Measurements from ENCODE around the gene TRAF3IP1. TPM values are rescaled to one million over a fixed set of nuclear protein-coding genes. Genes with fewer than 3 reads are reported as not detected.

The TRAF3IP1 gene
- total and polyA plus RNA-seq, 2 of the 13 experiments (the other 11 are each of a cell fraction or from before 2014, with no cell fraction given): 4.1 to 12.9 TPM

GRCh38 chr2:238438856-238439849 lies 118.8 kb downstream of the TRAF3IP1 start:
- Histone ChIP-seq H3K36me3 (replicated peaks in 1 of 2; ENCODE audit: control insufficient read depth in 1 of 2, insufficient read depth in 2 of 2, low read length in 2 of 2) (peaks cover 23 to 68% of the 10 kb centered on the region in 2 experiments), H2AFZ (ENCODE audit: low read length) (no peak overlapping the region), H3K9me3 (ENCODE audit: low read length) (no peaks in the 10 kb centered on the region), H3K79me2 (ENCODE audit: insufficient read depth, low read length) (peaks cover 85% of the 10 kb centered on the region), H3K27me3 (ENCODE audit: control insufficient read depth in 1 of 2, insufficient read depth in 2 of 2, low read length in 2 of 2) (no peaks in the 10 kb centered on the region), H3K9ac (ENCODE audit: insufficient read depth, low read depth, low read length) (no peak overlapping the region), H3K4me1 (ENCODE audit: insufficient read depth, low read length) (peaks cover 58% of the 10 kb centered on the region), H3K27ac (ENCODE audit: extremely low read length, insufficient read depth, low read length) (peak overlapping the region; percentile 65), H3K4me2 (ENCODE audit: low read depth, low read length) (no peak overlapping the region), H4K20me1 (ENCODE audit: insufficient read depth, low read length) (peaks cover 10% of the 10 kb centered on the region), H3K4me3 (replicated peaks in 1 of 3; ENCODE audit: insufficient read depth in 1 of 3, low read depth in 2 of 3, low read length in 3 of 3) (no peak overlapping the region)
- TF ChIP-seq ZBTB38 (CRISPR knock-in tag; IDR thresholded peaks at IDR 0.05) (peak; percentile 81), IKZF5 (CRISPR knock-in tag; IDR thresholded peaks at IDR 0.05) (no peak), PRPF4 (IDR thresholded peaks at IDR 0.05; ENCODE audit: low read depth, low read length, poor library complexity, severe bottlenecking) (peak; percentile 46), NONO (IDR thresholded peaks at IDR 0.05) (0 out of 2 replicates have a peak, but pooled peaks have one; percentile 24), NONO (CRISPR knock-in tag; conservative IDR thresholded peaks at IDR 0.05) (no peak)
- TF ChIP-seq, protein P1, sequence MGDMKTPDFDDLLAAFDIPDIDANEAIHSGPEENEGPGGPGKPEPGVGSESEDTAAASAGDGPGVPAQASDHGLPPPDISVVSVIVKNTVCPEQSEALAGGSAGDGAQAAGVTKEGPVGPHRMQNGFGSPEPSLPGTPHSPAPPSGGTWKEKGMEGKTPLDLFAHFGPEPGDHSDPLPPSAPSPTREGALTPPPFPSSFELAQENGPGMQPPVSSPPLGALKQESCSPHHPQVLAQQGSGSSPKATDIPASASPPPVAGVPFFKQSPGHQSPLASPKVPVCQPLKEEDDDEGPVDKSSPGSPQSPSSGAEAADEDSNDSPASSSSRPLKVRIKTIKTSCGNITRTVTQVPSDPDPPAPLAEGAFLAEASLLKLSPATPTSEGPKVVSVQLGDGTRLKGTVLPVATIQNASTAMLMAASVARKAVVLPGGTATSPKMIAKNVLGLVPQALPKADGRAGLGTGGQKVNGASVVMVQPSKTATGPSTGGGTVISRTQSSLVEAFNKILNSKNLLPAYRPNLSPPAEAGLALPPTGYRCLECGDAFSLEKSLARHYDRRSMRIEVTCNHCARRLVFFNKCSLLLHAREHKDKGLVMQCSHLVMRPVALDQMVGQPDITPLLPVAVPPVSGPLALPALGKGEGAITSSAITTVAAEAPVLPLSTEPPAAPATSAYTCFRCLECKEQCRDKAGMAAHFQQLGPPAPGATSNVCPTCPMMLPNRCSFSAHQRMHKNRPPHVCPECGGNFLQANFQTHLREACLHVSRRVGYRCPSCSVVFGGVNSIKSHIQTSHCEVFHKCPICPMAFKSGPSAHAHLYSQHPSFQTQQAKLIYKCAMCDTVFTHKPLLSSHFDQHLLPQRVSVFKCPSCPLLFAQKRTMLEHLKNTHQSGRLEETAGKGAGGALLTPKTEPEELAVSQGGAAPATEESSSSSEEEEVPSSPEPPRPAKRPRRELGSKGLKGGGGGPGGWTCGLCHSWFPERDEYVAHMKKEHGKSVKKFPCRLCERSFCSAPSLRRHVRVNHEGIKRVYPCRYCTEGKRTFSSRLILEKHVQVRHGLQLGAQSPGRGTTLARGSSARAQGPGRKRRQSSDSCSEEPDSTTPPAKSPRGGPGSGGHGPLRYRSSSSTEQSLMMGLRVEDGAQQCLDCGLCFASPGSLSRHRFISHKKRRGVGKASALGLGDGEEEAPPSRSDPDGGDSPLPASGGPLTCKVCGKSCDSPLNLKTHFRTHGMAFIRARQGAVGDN (CRISPR knock-in tag; IDR thresholded peaks at IDR 0.05): peak; percentile 24; the same call in 1 of the 2 replicates
- TF ChIP-seq, protein P2, sequence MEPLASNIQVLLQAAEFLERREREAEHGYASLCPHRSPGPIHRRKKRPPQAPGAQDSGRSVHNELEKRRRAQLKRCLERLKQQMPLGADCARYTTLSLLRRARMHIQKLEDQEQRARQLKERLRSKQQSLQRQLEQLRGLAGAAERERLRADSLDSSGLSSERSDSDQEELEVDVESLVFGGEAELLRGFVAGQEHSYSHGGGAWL (CRISPR knock-in tag; IDR thresholded peaks at IDR 0.05): no peak
- ChIA-PET POLR2A (interaction anchor here (1.1 to 1.3 kb wide), 2 partner anchors 10 to 11 kb away, joined by 3 read pairs; no protein-coding TSS in a partner anchor), CTCF (ENCODE audit: low intra/inter-chr PET ratio, low total read pairs) (no interaction called here)
- ATAC-seq (no peak), DNase-seq (ENCODE audit: low spot score) (no peak), FAIRE-seq (no peak)
- in situ Hi-C loops (cut with HindIII; ENCODE audit: extremely low pct_ligation_motif_present, low pct_unique_long_range_greater_than_20kb) (no loop called here), intact Hi-C loops (cut with micrococcal nuclease; ENCODE audit: unreplicated experiment) (no loop called here)
- no TSS peak for BruUV-seq (replicated peaks)
- WGBS (ENCODE audit: low lambda C conversion rate): 91% methylated on average over 24 of the region's 24 CpGs
